D341Med (cell line): Measurements from ENCODE around the gene PPP1R12A.
"Not testable (repeated sequence)": the region's sequence is repeated elsewhere in the genome, so short reads cannot be mapped to it uniquely, and the experiment has no call there.

Experiments
- DNase-seq: peaks from one replicate; pipeline ENCODE4 v3.0.0; 2012; ENCODE audit warnings: low spot score

The PPP1R12A gene

GRCh38 chr12:79841248-79841877, 93.5 kb downstream of the PPP1R12A start:
- no peak for DNase-seq

- DNase-seq, result no peak
Observed at GRCh38 chr12:79838359-79838758, 96.5 kb downstream of the PPP1R12A start.

- no peak for DNase-seq
Observed at GRCh38 chr12:79837575-79837974, 97.3 kb downstream of the PPP1R12A start.

- no peak for DNase-seq
Observed at GRCh38 chr12:79835377-79835843, 99.5 kb downstream of the PPP1R12A start.

- no peak for DNase-seq
Observed at GRCh38 chr12:79834712-79835376, 100.1 kb downstream of the PPP1R12A start.

- DNase-seq, result no peak
Observed at GRCh38 chr12:79830440-79830839, 104.5 kb downstream of the PPP1R12A start.

- no peak for DNase-seq
Observed at GRCh38 chr12:79828924-79829323, 106.0 kb downstream of the PPP1R12A start.

- DNase-seq, result no peak
Observed at GRCh38 chr12:79827484-79827883, 107.4 kb downstream of the PPP1R12A start.

- DNase-seq, result no peak
Observed at GRCh38 chr12:79826267-79827128, 108.4 kb downstream of the PPP1R12A start.

GRCh38 chr12:79822475-79822874, 112.4 kb downstream of the PPP1R12A start:
- no peak for DNase-seq

GRCh38 chr12:79818856-79819255, 116.0 kb downstream of the PPP1R12A start:
- DNase-seq, result no peak

- DNase-seq, result not testable (repeated sequence)
Observed at GRCh38 chr12:79784366-79785065, 150.4 kb downstream of the PPP1R12A start.

GRCh38 chr12:79782172-79782900, 152.6 kb downstream of the PPP1R12A start:
- no peak for DNase-seq

- no peak for DNase-seq
Observed at GRCh38 chr12:79778802-79779448, 156.0 kb downstream of the PPP1R12A start.

- no peak for DNase-seq
Observed at GRCh38 chr12:79776111-79776510, 158.8 kb downstream of the PPP1R12A start.

GRCh38 chr12:79775355-79776027, 159.4 kb downstream of the PPP1R12A start:
- DNase-seq, result no peak

GRCh38 chr12:79773896-79774295, 161.0 kb downstream of the PPP1R12A start:
- DNase-seq, result no peak

- no peak for DNase-seq
Observed at GRCh38 chr12:79769860-79770485, 164.9 kb downstream of the PPP1R12A start.

- no peak for DNase-seq
Observed at GRCh38 chr12:79769189-79769859, 165.6 kb downstream of the PPP1R12A start.
